Fibroblast of lung (primary cell): Measurements from ENCODE around the gene PREB. TPM values are rescaled to one million over a fixed set of nuclear protein-coding genes. Genes with fewer than 3 reads are reported as not detected.

Experiments
- DNase-seq, 2 donors: peaks; one replicate each; pipeline versions ENCODE4 v3.0.0 to v3.0.0-alpha.2; 2010; ENCODE audit warnings: low read depth in 2 of 2
- H2AFZ ChIP-seq: 2 replicates; pipeline ENCODE4 v1.5.1; 2012; ENCODE audit warnings: low read length, control low read depth, inconsistent platforms
- H3K27ac ChIP-seq: 2 replicates; pipeline ENCODE4 v1.5.1; 2011; ENCODE audit warnings: low read length, control low read depth; ENCODE audit not compliant: insufficient read depth
- H3K27me3 ChIP-seq: 2 replicates; pipeline ENCODE4 v1.5.1; 2011; ENCODE audit warnings: mild to moderate bottlenecking, low read length; ENCODE audit not compliant: control insufficient read depth, insufficient read depth
- H3K36me3 ChIP-seq: 2 replicates; pipeline ENCODE4 v1.5.1; 2011; ENCODE audit warnings: low read length; ENCODE audit not compliant: control insufficient read depth, insufficient read depth
- H3K4me1 ChIP-seq: 2 replicates; pipeline ENCODE4 v1.5.1; 2011; ENCODE audit warnings: low read length; ENCODE audit not compliant: control insufficient read depth, insufficient read depth; ENCODE audit errors: extremely low read depth
- H3K4me2 ChIP-seq: 2 replicates; pipeline ENCODE4 v1.5.1; 2011; ENCODE audit warnings: low read length, control low read depth; ENCODE audit not compliant: insufficient read depth; ENCODE audit errors: extremely low read depth
- H3K4me3 ChIP-seq, 4 experiments: fragments of 200-600 bp in 1 of 4; sonication (generic) in 1 of 4; replicated peaks in 1 of 4; 2 replicates each; pipeline ENCODE4 v1.5.1; 2011 to 2016; ENCODE audit warnings: low read length in 4 of 4, low read depth in 3 of 4, mild to moderate bottlenecking in 3 of 4, control low read depth in 2 of 4, inconsistent platforms in 1 of 4, mixed read lengths in 1 of 4; ENCODE audit not compliant: insufficient read depth in 1 of 4; ENCODE audit errors: control extremely low read depth in 1 of 4
- H3K79me2 ChIP-seq: 2 replicates; pipeline ENCODE4 v1.5.1; 2012; ENCODE audit warnings: mild to moderate bottlenecking, low read length, inconsistent platforms; ENCODE audit not compliant: control insufficient read depth, insufficient read depth
- H3K9ac ChIP-seq: 2 replicates; pipeline ENCODE4 v1.5.1; 2011; ENCODE audit warnings: mild to moderate bottlenecking, low read length, control low read depth; ENCODE audit not compliant: insufficient read depth
- H3K9me3 ChIP-seq: 2 replicates; pipeline ENCODE4 v1.5.1; 2012; ENCODE audit warnings: low read depth, low read length; ENCODE audit not compliant: control insufficient read depth, insufficient read depth
- H4K20me1 ChIP-seq: 2 replicates; pipeline ENCODE4 v1.5.1; 2011; ENCODE audit warnings: low read length; ENCODE audit not compliant: control insufficient read depth, insufficient read depth; ENCODE audit errors: extremely low read depth
- CTCF ChIP-seq, 2 donors: IDR thresholded peaks in 1 of 2; conservative IDR thresholded peaks in 1 of 2; 1 replicate in 1 of 2; 2 replicates in 1 of 2; pipeline ENCODE4 v1.5.1; 2011 to 2012; ENCODE audit warnings: low read length in 2 of 2, control low read depth in 1 of 2, inconsistent platforms in 1 of 2, low read depth in 1 of 2, mild to moderate bottlenecking in 1 of 2
- EZH2 ChIP-seq: IDR thresholded peaks from 2 replicates; pipeline ENCODE4 v1.5.1; 2012; ENCODE audit warnings: low read length, control low read depth, mild to moderate bottlenecking; ENCODE audit errors: missing control alignments
- polyA plus RNA-seq, 2 donors: library from polyadenylated mRNA; depleted of rRNA in 1 of 2; stranded (reverse) in 1 of 2; unstranded in 1 of 2; fragments of >200 nt; gene quantifications; 2 replicates each; pipeline ENCODE4 v1.2.1, GENCODE V29; 2011 to 2012; ENCODE audit warnings: missing spikeins in 1 of 2
- total RNA-seq: library from RNA; depleted of rRNA; stranded (reverse); fragments of >200 nt; gene quantifications from 2 replicates; pipeline ENCODE4 v1.2.1, GENCODE V29; 2014

Gene PREB
- total and polyA plus RNA-seq, 2 donors (not counting 1 experiment from before 2014, with no cell fraction given), result 36.0 to 42.9 TPM

GRCh38 chr2:27095427-27095744 is 39.0 kb downstream of the PREB start:
- TF ChIP-seq CTCF (conservative IDR thresholded peaks at IDR 0.05 in 1 of 2, IDR thresholded peaks at IDR 0.05 in 1 of 2; ENCODE audit: low read depth in 1 of 2, low read length in 2 of 2) (no peak), EZH2 (no peak)
- H3K4me2 ChIP-seq, result no peak overlapping the region
- H3K27me3 ChIP-seq, result no peaks in the 10 kb centered on the region
- no peaks in the 10 kb centered on the region for H4K20me1 ChIP-seq
- no peak overlapping the region for H3K9ac ChIP-seq
- H3K4me1 ChIP-seq, result no peaks in the 10 kb centered on the region
- H3K27ac ChIP-seq, result no peak overlapping the region
- no peaks in the 10 kb centered on the region for H3K9me3 ChIP-seq
- no peaks in the 10 kb centered on the region for H3K79me2 ChIP-seq
- H3K36me3 ChIP-seq, result no peaks in the 10 kb centered on the region
- no peak overlapping the region for H3K4me3 ChIP-seq
- H2AFZ ChIP-seq, result no peak overlapping the region
- no peak for DNase-seq

- H3K79me2 ChIP-seq, result no peaks in the 10 kb centered on the region
- no peaks in the 10 kb centered on the region for H4K20me1 ChIP-seq
- no peak overlapping the region for H2AFZ ChIP-seq
- H3K9ac ChIP-seq, result no peak overlapping the region
- H3K27ac ChIP-seq, result no peak overlapping the region
- H3K36me3 ChIP-seq, result no peaks in the 10 kb centered on the region
- TF ChIP-seq CTCF (conservative IDR thresholded peaks at IDR 0.05 in 1 of 2, IDR thresholded peaks at IDR 0.05 in 1 of 2; ENCODE audit: low read depth in 1 of 2, low read length in 2 of 2) (no peak), EZH2 (no peak)
- no peaks in the 10 kb centered on the region for H3K9me3 ChIP-seq
- H3K4me3 ChIP-seq, result no peak overlapping the region
- H3K27me3 ChIP-seq, result no peaks in the 10 kb centered on the region
- H3K4me1 ChIP-seq, result no peaks in the 10 kb centered on the region
- no peak for DNase-seq
- H3K4me2 ChIP-seq, result no peak overlapping the region
Observed at GRCh38 chr2:27094353-27094984, 40.0 kb downstream of the PREB start.

DNA sequence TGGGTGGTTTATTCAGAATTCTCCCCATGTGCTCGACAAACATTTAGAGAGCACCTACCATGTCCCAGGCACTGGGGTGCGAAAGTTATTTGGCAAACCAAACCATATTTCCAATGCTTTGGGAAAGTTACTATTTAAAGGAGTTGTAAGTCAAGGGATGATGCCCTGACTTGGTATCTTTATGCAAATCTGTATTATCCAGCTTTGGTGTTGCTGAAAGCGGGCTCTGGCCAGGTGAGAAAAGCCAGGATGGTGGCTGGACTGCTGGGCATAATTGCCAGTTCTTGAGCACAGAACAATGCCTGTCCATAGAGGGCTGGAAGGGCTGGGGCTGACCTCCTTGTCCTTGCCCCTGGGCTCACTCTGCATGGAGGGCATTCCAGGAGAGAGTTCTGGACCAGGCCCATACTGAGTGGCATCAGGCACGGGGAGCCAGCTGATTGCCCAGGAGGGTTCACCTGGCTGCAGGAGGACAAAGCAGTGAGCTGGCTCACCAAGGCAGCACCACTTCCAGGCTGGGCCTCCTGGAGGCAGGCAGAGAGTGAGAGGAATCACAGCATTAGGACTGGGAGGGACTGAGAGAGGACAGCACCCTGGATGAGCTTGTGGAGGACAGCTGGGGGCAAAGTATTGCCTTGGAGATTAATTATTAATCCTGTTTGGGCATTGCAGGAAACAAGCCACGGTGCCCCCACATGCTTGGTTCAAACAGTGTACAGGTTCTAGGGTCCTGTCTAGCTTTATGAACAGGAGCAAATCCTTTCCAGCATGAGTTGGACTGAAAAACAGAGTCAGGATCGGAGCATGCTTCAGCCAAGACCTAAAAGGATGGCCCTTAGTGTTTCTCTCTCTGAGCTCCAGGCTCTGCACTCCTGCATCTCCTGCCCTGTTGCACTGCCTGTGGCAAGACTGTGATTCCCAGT is 40.7 kb downstream of the PREB start:
- DNase-seq, result no peak
- no peak overlapping the region for H3K4me3 ChIP-seq
- no peaks in the 10 kb centered on the region for H4K20me1 ChIP-seq
- H3K9me3 ChIP-seq, result no peaks in the 10 kb centered on the region
- H3K4me1 ChIP-seq, result no peaks in the 10 kb centered on the region
- H3K27me3 ChIP-seq, result no peaks in the 10 kb centered on the region
- H2AFZ ChIP-seq, result no peak overlapping the region
- H3K9ac ChIP-seq, result no peak overlapping the region
- no peaks in the 10 kb centered on the region for H3K36me3 ChIP-seq
- TF ChIP-seq EZH2 (no peak), CTCF (conservative IDR thresholded peaks at IDR 0.05 in 1 of 2, IDR thresholded peaks at IDR 0.05 in 1 of 2; ENCODE audit: low read depth in 1 of 2, low read length in 2 of 2) (no peak)
- H3K79me2 ChIP-seq, result no peaks in the 10 kb centered on the region
- H3K4me2 ChIP-seq, result no peak overlapping the region
- H3K27ac ChIP-seq, result no peak overlapping the region
